NCI-H345 treated with DMSO at 0.1 percent for 48 hours (cell line): ENCODE data around the gene CEP112.
"Not testable (repeated sequence)": the region's sequence is repeated elsewhere in the genome, so short reads cannot be mapped to it uniquely, and the experiment has no call there.

Experiments used
- DNase-seq: peaks from one replicate; lab custom pipeline; 2025; ENCODE audit not compliant: unreplicated experiment; lab: John Stamatoyannopoulos, UW

The CEP112 gene

GRCh38 chr17:66085221-66085620, 106.7 kb downstream of the CEP112 start:
- no peak for DNase-seq

GRCh38 chr17:66080670-66081069, 111.3 kb downstream of the CEP112 start:
- DNase-seq = not testable (repeated sequence)

GRCh38 chr17:66076546-66077190, 115.3 kb downstream of the CEP112 start:
- DNase-seq = no peak

GRCh38 chr17:66073384-66073783, 118.5 kb downstream of the CEP112 start:
- DNase-seq = no peak

- DNase-seq = no peak
Measured at GRCh38 chr17:66063686-66064085, 128.2 kb downstream of the CEP112 start.

- no peak for DNase-seq
Measured at GRCh38 chr17:66056148-66056547, 135.8 kb downstream of the CEP112 start.

- no peak for DNase-seq
Measured at GRCh38 chr17:66054242-66054641, 137.7 kb downstream of the CEP112 start.

GRCh38 chr17:66044083-66044482, 147.8 kb downstream of the CEP112 start:
- DNase-seq = no peak

- no peak for DNase-seq
Measured at GRCh38 chr17:66043419-66043818, 148.5 kb downstream of the CEP112 start.

GRCh38 chr17:66040402-66040801, 151.5 kb downstream of the CEP112 start:
- DNase-seq = no peak

- DNase-seq = no peak
Measured at GRCh38 chr17:66038125-66038524, 153.8 kb downstream of the CEP112 start.

GRCh38 chr17:66037221-66037620, 154.7 kb downstream of the CEP112 start:
- DNase-seq = no peak

- no peak for DNase-seq
Measured at GRCh38 chr17:66032082-66032712, 159.7 kb downstream of the CEP112 start.

- no peak for DNase-seq
Measured at GRCh38 chr17:66025551-66025950, 166.4 kb downstream of the CEP112 start.

GRCh38 chr17:66021757-66022156, 170.2 kb downstream of the CEP112 start:
- DNase-seq = no peak

GRCh38 chr17:66018786-66019185, 173.1 kb downstream of the CEP112 start:
- peak; percentile 16 for DNase-seq

GRCh38 chr17:66016231-66016630, 175.7 kb downstream of the CEP112 start:
- DNase-seq = no peak

- DNase-seq = no peak
Measured at GRCh38 chr17:66008680-66009079, 183.3 kb downstream of the CEP112 start.

GRCh38 chr17:66006654-66007053, 185.3 kb downstream of the CEP112 start:
- no peak for DNase-seq

GRCh38 chr17:66002812-66003211, 189.1 kb downstream of the CEP112 start:
- DNase-seq = no peak

GRCh38 chr17:66002063-66002585, 189.8 kb downstream of the CEP112 start:
- no peak for DNase-seq

GRCh38 chr17:66000216-66000615, 191.7 kb downstream of the CEP112 start:
- DNase-seq = no peak

- no peak for DNase-seq
Measured at GRCh38 chr17:65998675-65999074, 193.3 kb downstream of the CEP112 start.
